NCI-H2196 treated with DMSO at 0.1 percent for 48 hours (cell line): ENCODE data around the gene ITGB1BP1.

Source experiments
- DNase-seq: peaks from one replicate; lab custom pipeline; 2025; ENCODE audit not compliant: unreplicated experiment; lab: John Stamatoyannopoulos, UW

Gene ITGB1BP1, protein sequence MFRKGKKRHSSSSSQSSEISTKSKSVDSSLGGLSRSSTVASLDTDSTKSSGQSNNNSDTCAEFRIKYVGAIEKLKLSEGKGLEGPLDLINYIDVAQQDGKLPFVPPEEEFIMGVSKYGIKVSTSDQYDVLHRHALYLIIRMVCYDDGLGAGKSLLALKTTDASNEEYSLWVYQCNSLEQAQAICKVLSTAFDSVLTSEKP

GRCh38 chr2:9423100-9423921, at the start of gene ITGB1BP1, which contains the start of gene CPSF3:
Gene ITGB1BP1, minus strand, starts transcription at chr2:9423528. Its CDS starts 4,831 bp downstream, at chr2:9418697.
Gene CPSF3, plus strand, starts transcription at chr2:9423654. Its CDS starts 120 bp downstream, at chr2:9423774.
- peak; percentile 95 for DNase-seq

- DNase-seq: no peak
Measured at GRCh38 chr2:9472511-9472910, 49.2 kb upstream of the ITGB1BP1 start.

GRCh38 chr2:9471206-9471605, 47.9 kb upstream of the ITGB1BP1 start:
- no peak for DNase-seq

DNA sequence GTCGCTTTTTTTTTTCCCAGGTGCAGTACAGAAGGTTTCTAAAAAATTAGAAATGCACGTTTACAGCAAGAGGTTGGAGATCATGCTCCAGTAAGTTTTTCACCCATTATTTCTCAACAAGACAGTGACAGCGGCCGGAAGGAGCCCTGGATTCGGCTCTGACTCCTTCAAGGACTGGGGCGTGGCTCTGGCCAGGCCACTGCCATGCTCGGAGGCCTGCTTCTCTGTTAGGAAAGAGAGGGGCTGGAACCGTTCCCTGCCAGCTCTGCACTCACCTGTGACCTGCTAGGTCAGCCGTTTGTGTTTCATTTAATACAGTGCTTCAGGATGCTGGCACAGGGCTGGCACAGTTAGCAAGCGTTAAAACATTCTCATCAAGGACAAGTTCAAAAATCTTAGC, 44.4 kb upstream of the ITGB1BP1 start:
- no peak for DNase-seq

DNA sequence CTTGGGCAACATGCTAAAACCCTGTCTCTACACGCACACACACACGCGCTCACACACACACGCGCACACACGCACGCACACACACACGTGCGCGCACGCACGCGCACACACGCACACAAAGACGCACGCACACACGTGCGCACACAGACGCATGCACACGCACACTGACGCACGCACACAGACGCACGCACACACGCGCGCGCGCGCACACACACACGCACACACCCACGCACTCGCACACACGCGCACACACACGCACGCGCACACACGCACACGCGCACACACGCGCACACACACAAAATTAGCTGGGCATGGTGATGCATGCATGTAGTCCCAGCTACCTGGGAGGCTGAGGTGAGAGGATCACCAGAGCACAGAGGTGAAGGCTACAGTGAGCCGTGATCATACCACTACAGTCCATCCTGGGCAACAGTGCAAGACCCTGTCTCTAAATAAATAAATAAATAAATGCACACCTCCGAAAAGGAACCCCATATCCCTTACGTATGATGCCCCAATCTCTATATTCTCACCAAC, 42.9 kb upstream of the ITGB1BP1 start:
- no peak for DNase-seq

DNA sequence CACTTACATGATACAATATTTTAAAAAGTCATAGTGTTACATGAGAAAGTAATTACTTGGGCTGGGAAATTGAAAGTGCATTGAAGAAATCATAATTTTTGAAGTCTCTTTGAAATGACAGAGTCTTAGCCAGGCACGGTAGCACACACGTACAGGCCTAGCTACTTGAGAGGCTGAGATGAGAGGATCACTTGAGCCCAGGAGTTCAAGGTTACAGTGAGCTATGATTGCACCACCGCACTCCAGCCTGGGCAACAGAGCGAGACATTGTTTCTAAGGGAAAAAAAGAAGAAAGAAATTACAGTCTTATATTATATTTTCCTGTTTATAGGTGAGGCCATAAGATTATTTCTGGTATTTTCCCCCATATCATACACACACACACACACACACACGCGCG, 41.8 kb upstream of the ITGB1BP1 start:
- no peak for DNase-seq

- no peak for DNase-seq
Measured at GRCh38 chr2:9463698-9464034, 40.3 kb upstream of the ITGB1BP1 start.

- peak; percentile 20 for DNase-seq
Measured at GRCh38 chr2:9462886-9463697, 39.8 kb upstream of the ITGB1BP1 start.

DNA sequence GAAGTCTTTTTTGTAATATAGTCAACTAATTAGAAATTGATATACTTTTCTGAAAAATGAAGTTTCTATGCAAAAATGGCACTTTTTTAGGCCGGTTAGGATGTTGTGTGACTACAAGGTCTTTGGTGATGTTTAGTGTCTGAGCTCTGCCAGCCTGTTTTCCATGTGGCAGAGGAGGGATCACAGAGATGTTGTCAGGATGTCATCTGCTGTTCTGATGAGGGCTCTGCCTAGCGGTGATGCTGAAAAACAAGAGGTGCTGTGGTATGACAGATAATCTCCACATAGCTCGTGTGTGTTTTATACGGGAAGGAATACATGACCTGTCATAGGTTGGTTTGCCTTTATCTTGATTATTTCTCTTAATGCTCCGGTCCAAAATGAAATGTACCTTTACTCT, 39.0 kb upstream of the ITGB1BP1 start:
- no peak for DNase-seq

DNA sequence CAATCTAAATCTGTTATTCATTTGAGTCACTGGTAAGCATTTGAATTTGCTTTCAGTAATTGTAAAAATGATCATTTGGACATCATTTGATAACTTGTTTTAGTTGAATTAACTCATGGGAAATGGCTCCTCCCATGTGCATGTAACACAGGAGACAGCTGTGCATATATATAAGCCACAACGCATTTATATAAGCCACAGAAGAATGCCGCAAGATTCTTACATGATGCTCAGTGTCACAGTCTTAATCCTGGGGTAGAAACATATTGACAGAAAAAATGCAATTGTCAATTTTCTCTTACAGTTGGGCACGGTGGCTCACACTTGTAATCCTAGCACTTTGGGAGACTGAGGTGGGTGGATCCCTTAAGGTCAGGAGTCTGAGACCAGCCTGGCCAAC, 37.8 kb upstream of the ITGB1BP1 start:
- no peak for DNase-seq

GRCh38 chr2:9460441-9461017, 37.2 kb upstream of the ITGB1BP1 start:
- DNase-seq: no peak

DNA sequence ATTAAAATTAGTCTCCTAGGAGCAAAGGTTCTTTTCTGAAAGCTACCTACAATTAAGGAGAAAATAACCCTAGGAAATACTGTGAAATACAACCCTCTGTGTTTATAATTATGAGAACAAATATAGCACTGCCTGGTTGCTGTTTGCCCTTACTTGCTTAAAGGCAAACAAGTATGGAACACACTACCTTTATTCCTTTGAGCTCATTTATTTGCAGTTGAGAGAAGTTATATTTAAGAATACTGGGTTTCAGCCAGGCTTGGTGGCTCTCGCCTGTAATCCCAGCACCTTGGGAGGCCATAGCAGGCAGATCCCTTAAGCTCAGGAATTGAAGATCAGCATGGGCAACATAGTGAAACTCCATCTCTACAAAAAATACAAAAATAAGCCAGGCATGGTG, 27.9 kb upstream of the ITGB1BP1 start:
- DNase-seq: no peak

- no peak for DNase-seq
Measured at GRCh38 chr2:9445089-9445488, 21.8 kb upstream of the ITGB1BP1 start.

GRCh38 chr2:9443526-9443925, 20.2 kb upstream of the ITGB1BP1 start:
- DNase-seq: no peak

DNA sequence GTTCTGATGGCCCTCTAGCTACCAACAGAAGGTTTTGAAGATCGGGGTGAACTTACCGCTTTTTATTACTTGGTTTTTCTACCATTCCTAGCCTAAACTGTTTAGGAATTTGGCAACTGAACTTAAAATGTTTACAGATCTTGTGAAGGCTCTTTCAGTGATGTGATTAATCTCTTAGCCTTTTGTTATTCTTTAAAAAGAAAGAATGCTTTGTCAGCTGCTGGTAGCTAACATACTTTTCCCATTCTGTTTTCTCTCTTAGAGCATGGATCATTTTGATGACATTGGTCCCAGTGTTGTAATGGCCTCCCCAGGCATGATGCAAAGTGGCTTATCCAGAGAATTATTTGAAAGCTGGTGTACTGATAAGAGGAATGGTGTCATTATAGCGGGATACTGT, 18.2 kb upstream of the ITGB1BP1 start:
- no peak for DNase-seq

DNA sequence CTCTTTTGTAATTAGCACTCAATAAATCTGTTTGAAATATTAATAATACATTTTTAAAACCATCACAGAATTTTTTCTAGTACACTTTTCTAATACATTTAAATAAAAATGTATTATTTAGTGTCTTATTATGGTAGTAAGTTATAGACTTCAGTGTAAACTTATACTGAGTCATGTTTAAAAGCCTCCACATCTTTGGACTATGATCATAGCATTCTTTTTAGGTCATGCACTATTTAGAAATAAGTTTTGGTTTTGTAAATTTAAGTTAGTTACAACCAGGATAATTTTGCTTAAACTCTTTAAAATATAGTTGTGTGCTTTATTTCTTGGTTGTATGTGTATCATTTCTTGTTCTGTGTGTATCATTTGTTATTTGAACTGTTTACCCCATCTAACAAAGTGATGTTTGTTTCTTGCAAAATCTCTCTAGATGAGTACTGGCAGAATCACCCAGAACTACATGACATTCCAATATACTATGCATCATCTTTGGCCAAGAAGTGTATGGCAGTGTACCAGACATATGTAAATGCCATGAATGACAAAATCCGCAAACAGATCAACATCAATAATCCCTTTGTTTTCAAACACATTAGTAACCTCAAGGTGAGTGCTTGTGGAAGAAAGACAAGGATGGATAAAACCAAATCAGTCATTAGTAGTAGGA, 16.9 kb upstream of the ITGB1BP1 start:
- no peak for DNase-seq

DNA sequence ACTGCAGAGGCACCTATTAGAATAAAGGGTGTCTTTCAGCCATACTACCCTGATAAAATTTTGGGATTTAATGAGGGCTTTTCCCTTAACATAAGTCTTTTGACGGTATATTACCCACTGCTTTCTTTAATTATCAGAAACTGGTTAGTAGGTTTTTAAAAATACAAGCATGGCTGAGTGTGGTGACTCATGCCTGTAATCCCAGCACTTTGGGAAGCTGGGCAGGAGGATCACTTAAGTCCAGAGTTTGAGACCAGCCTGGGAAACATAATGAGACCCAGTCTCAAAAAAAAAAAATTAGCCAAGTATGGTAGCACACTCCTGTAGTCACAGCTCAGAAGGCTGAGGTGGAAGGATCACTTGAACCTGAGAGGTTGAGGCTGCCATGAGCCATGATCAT, 16.2 kb upstream of the ITGB1BP1 start:
- no peak for DNase-seq

DNA sequence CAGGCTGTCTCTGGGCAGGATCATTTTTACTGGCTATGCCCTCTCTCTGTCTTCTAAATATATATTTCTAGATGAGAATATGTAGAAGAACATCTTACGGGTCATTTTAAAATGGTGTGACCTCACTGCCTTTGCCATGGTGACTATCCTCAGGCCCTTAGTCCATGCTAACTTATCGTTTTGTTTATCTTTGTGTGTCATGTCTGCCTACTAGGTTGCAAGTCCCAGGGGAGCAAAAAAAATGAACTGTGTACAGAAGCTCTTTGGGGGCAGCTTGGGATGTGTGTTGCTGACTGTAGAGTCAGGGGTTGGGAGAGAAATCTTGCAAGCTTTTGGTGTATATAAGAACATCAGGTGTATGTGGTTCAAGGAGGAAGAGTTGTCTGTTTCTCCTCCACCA, 11.2 kb upstream of the ITGB1BP1 start:
- DNase-seq: no peak

- DNase-seq: no peak
Measured at GRCh38 chr2:9430316-9431293, 7.3 kb upstream of the ITGB1BP1 start.
